NCI-H2227 (cell line): Measurements from ENCODE around the gene GGT5.
"Not testable (repeated sequence)": the region's sequence is repeated elsewhere in the genome, so short reads cannot be mapped to it uniquely, and the experiment has no call there.

Experiments
- DNase-seq: peaks from one replicate; lab custom pipeline; 2025; ENCODE audit not compliant: unreplicated experiment; lab: John Stamatoyannopoulos, UW

The GGT5 gene

DNA sequence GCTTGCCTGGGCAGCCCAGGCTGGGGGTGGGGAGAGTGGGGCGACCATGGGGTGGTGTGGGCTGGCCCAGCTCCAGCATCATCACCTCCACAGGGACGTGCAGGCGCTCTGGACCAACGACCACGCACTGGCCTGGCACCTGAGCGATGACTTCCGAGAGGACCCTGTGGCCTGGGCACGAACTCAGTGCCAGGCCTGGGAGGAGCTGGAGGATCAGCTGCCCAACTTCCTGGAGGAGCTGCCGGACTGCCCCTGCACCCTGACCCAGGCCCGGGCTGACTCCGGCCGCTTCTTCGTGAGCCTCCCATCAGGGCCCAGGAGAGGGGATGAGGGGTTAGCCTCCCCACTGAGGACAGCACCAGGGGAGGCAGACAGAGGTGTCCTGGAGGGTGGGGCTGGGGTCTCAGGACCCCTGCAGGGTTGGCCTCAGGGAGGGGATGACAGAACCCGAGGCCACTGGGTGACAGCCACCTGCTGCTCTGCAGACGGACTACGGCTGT is 59.8 kb downstream of the GGT5 start:
- no peak for DNase-seq

DNA sequence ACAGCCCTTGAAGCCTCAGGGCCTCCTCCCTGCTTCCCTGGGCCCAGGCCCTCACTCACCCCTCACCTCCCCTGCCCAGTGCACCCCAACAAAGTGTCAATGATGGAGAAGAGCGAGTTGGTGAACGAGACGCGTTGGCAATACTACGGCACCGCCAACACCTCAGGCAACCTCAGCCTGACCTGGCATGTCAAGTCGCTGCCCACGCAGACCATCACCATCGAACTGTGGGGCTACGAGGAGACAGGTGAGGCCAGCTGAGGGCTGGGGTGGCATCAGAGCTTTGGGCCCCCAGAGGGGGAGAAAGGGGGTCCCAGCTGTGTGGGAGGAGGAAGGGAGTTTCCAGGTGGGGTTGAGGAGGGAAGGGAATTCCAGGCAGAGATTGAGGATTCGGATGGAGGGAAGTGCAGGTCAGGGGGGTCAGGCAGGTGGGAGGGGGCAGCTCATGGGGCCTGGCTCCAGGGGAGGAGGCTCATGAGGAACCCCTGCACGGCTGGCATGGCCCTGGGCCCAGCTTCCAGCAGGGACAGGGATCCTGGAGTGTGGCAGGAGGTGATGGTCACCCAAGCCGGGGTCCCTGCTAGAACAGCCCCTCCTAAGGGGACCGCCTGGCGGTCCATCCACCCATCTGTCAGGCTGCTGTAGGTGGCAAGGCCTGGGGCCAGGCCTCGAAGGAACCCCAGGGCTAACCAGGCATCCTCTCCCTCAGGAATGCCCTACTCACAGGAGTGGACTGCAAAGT is 60.7 kb downstream of the GGT5 start:
- no peak for DNase-seq

DNA sequence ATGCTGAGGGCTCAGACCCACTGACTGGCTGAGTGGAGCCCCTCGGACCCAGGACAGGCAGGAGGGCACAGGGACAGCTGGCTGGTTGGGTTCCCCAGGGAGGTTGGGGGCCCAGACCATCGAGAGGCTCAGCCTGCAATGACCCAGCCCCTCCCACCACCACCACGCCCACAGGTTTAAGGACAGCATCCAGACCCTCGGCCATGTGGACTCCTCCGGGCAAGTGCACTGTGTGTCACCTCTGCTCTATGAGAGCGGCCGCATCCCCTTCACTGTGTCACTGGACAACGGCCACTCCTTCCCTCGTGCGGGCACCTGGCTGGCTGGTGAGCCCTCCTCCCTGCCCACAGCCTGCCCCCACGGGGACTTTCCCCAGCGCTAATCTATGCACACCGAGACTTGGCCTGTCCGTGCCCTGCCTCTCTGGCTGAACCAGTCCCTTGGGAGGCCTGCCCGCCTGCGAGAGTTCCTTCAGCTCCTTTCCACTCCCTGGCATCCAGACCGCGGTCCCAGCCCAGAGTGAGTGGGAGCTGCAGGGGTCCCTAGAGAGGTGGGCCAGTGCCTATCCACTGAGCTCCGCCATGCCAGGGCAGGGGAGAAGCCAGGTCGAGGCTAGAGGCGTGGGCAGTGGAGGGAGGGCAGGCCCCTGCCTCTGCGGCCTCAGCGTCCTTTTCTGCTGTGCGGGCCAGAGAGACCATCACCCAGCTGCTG is 61.4 kb downstream of the GGT5 start:
- no peak for DNase-seq

DNA sequence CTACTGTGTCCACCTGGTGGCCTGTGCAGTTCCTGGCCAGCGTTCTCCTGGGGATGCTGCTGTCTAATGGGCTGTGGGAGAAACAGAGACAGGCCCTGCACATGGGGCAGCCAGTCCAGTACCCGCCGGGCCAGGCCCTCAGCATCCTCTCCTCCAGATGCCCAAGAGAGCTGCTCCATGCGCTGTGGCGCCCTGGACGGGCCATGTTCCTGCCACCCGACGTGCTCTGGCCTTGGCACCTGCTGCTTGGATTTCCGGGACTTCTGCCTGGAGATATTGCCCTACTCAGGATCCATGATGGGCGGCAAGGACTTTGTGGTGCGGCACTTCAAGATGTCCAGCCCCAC is 62.0 kb downstream of the GGT5 start:
- DNase-seq: not testable (repeated sequence)

DNA sequence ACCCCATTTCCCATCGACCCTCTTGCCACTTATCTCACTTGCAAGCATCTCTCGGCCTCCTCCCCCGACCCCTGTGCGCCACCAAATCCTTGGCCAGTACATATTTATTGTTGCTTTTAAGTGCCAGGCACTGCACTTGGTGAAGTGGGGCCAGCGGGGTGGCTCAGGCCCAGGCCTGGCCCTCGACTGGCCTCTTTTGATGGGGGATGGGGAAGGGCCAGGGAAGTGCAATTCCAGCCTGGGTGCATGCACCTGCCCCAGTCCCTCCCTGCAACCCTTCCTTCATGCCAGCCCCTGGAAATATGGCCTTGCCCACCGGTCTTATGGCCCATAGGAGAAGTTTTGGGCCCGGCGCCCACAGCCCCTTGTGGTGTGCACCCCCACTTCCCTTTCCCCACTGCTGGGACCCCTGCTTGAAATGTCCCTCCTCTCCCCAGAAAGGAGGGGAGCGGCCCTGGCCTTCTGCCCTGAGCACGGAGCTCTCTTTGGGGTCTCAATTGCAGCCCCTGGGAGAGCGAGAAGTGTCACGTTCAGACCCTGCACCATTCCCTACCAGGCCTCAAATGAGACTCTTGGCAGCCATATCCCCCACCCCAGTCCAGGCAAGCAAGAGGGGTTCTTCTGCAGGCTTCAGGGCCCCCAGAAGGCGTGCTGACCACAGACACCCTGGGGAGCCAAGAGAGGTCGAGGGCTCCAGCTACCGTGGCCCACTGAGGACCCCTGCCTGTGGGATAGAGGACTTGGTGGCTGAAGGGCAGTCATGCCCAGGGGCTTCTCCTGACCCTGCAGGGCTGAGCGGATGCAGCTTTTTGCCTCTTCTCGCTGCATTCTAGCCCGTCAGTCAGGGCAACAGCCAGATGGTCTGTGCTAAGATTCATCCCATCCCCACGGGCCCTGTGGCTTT is 62.6 kb downstream of the GGT5 start:
- no peak for DNase-seq

DNA sequence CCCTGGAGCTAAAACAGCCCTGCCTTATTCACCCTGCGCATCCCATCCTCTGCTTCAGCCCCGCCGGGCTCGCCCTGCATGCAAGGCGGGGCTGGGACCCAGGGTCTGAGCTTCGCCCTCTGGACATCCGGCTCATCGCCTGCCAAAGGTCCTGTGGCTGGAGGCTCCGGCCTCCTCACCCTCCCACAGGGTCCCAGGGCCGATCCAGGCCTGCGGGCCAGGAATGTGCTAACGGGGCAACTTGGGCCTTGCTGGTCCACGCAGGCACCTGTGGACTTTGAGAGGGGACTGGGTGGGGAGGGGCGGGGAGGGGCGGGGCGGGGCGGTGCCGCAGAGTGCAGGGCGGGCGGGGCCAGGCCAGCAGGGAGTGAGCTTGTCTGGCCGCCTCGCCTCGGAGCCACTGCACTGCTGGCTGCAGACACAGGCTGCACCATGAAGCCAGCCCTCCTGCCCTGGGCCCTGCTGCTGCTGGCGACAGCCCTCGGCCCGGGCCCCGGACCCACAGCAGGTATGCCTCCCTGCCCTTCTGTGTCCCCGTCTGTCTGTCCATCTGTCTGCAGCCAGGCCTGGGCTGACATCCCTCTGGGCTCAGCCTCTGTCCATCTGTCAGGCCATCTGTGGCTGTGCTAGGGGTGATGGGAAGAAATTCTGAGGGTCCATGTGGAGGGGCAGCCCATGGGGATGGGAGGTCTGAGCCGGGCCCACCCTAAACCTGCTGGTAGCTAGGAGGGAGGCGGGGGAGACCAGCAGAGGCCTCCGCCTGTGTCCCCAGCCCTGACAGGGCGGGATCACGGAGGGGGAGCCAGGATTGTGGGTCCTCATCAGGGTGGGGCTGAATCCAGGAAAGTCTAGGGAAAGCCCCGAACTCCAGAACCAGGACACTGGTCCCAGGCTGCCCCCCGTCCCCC is 63.5 kb downstream of the GGT5 start, which contains the start of gene SUSD2:
Gene SUSD2, plus strand, starts transcription at position 400 of the 908 bp plus-strand sequence. Its CDS starts 33 bp downstream, at position 433.
- peak; percentile 29 for DNase-seq

DNA sequence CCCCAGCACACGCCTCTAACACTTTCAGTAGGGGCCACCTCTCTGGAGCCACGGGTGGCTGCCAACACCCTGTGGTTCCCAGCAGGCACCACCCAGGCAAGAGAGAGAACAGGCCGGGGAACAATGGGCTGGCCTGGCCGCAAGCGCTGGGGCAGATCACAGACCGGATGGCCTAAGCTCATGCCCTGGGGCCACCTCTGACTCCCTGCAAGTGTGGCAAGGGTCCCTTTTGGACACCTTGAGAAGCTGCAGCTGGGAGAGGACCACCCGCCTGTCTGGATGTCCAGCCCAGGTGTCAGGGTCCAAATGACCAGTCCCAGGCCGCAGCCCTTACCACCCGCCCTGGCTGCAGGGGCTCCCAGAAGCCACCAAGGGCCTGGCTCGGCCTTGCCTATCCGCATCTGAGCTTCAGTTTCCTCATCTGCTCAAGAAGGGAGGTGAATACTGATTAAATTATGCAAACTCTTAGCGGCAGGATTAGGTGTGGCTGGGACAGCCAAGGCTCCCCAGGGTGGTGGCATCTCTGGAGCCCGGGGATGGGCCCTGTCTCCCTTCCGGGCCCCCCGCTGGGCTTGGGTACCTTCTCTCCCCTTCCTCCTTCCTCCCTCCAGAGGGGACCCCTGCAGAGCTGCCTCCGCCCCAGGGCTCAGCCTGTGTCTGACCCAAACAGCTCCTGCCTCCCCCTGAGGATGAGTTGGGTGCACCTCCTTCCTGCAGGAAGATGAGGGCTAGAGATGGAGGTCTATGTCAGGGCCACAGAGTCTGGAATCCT is 64.4 kb downstream of the GGT5 start:
- no peak for DNase-seq

DNA sequence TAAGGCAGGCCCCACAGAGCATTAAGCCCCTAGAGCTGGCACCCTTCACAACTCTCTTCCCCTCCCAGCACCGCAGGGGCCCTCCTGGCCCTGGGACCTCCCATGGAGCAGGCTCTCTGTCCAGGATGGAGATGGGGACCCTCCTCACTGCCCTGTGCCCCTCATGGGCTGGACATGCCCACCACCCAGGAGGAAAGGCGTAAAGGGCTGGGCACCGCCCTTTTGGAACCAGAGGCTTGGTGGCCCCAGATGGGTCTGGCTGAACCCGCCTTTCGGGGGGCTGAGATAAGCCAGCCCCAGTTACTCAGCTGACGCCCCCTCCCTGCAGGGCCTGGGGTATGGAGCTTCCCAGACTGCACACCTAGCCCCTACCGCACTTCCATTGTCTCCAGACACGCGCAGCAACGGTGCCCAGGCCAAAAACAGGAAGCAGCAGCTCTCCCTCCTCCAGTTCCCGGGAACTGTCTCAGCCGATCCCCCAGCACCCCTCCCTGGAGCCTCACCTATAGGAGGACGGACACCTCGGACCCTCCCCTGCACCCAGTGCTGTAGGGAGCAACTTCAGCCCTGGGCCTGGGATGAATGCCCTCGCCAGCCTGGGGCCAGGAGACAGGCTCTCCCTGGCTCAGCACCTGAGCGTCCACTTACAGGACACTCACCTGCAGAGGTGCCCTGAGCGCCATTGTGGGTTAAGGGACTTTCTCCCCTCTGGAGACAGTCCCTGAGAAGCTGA is 65.2 kb downstream of the GGT5 start:
- no peak for DNase-seq

DNA sequence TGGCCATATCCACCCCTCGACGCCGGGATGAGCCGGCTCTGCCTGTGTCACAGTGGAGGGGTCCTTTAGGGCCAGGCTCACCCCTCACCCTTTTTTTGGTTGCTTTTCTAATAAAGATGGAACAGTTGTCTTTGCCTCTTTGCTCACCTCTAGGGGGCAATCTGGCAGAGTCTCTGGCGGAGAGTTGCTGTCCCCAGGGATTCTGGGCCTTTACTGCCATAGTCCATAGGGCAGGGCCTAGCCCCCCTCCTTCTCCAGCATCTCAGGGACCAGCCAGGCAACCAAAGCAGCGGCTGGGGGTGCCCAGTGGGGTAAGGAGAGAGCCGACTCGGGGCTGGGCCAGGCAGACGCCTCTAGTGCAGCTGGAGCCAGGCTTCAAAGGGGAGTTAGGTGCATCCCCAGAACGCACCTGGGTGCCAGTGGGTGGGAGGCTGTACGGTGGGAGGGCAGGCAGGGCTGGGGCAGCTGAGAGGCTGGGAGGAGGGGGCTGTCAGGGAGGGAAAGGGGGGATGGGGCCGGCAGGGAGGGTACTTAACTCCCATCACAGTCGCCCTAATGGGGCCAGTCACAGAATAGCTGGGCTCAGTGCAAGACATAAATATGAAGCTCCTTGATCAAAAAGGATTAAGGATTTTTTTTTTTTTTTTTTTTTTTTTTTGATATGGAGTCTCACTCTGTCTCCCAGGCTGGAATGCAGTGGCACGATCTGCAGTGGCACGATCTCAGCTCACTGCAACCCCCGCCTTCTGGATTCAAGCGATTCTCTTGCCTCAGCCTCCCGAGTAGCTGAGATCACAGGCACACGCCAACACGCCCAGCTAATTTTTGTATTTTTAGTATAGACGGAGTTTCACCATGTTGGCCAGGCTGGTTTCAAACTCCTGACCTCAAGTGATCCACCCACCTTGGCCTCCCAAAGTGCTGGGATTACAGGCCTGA is 66.1 kb downstream of the GGT5 start:
- DNase-seq: no peak

DNA sequence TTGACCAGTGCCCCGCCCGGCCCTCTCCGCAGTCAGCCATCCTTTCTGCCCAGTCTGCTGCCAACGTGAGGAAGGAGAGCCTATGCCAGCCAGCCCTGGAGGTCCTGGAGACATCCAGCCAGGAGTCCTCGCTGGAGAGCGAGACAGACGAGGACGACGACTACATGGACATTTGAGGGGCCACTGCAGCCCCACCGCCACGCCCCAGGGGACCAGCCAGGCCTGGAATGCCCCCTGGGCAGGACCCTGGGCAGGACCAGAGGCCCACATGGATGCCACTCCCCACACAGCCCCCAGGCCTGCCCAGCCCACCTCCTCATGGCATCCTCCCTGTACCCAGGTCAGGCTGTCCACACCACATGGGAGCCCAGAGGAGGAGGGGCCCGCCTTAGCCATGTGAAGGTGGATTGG is 66.9 kb downstream of the GGT5 start:
- no peak for DNase-seq

DNA sequence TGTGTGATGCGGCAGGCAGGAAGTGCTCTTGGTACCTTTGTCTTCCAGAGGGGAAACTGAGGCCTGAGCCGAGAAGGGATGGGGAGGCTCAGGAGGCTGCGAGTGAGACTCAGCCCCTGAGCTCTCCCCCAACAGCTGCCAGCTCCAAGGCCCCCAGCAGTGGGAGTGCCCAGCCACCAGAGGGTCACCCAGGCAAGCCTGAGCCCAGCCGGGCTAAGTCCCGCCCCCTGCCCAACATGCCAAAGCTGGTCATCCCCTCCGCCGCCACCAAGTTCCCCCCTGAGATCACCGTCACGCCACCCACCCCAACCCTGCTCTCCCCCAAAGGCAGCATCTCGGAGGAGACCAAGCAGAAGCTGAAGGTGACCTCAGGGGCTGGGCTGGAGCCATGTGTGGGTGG is 67.4 kb downstream of the GGT5 start:
- DNase-seq: no peak

DNA sequence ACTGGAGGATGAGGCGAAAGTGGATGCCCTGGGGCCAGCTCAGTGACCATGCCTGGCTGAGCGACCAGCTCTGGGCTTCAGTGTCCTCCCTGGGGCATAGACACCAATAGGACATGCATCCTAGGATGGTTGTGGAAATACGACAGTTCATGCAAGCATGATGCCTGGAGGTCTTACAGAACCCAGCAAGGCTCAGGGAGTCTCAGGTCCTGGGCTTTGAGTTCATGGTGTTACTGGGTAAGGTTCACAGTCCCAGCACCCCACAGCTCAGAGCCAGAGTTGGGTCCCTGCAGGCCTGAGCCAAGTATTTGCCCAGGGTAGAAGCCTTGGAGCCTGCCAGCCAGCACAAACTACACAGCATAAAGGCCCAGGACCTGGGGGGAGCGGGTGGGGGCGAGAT is 67.8 kb downstream of the GGT5 start:
- DNase-seq: no peak

DNA sequence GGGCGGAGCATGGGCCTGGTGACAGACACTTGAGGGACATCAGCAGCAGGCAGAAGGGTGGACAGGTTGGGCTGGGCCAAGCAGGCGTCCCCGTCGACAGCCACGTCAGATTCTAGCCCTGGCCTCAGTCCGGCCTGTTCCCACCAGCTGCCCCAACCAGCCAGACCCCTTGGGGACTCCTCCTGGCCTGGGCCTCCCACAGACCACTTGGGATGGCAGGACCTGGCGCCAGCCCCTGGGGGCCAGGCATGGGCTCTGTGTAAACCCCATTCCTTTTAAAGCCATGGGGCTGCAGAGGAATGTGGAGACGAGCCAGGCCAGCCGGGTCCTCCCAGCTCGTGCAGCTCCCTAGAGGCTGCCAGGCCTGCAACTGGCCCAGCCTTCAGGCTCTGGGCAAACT is 68.3 kb downstream of the GGT5 start:
- no peak for DNase-seq

DNA sequence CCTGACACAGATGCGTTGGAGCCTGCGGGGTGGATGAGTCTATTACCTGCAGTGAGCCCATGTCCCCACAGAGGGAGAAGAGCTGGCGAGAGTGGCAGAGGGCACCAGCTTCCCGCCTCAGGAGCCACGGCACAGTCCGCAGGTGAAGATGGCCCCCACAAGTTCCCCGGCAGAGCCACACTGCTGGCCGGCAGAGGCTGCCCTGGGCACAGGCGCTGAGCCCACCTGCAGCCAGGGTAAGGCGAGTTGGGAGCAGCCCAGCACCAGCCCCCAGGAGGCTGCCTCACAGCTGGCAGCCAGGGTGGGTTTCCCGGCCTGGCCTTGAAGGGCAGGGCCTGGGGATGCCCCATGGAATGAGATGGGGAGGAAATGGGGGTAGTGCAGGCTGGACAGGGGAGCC is 68.8 kb downstream of the GGT5 start:
- no peak for DNase-seq

DNA sequence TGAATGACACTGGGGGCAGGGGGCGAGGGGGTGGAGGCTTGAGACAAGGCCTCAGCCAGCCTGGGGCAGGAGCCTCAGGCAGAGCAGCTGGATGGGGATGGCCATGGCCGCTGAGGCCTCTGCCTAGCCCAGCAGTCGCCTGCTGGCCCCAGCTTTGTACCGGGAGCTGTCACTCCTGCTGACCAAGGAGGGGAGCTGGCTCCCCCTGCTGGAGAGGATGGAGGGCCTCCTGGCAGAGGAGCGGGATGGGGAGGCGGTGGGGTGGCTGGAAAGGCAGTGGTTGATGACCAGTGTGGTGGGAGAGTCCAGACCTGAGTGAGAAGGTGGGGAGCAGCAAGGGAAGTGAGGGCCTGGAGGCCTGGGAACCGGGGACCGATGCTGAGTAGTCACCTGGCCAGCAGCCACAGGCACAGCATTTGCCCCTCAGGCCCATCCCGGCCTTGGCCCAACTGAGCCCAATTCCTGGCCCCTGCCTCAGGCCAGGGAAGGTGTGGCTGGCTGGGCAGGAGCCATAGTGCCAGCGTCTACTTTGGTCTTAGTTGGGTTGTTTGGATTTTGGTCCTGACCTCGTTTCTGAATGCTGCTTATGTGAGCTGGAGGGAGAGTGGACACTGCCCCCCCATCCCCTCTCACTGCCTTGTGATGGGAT is 69.6 kb downstream of the GGT5 start:
- DNase-seq: peak; percentile 69

DNA sequence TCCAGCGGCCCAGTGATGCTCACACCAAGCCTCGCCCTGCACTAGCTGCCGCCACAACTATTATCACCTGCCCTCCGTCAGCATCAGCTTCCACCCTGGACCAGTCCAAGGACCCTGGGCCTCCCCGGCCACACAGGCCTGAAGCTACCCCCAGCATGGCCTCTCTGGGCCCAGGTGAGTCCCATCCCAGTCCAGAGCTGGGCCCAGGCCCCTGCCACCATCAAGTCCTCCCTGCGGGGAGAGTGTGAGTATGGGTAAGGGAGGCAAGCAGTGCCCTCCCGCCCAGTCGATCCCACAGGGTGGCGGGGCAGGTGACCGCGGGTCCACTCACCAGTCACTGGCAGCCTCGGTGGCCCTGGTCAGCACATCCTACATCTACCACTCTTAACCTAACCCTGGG is 73.1 kb downstream of the GGT5 start:
- DNase-seq: no peak

DNA sequence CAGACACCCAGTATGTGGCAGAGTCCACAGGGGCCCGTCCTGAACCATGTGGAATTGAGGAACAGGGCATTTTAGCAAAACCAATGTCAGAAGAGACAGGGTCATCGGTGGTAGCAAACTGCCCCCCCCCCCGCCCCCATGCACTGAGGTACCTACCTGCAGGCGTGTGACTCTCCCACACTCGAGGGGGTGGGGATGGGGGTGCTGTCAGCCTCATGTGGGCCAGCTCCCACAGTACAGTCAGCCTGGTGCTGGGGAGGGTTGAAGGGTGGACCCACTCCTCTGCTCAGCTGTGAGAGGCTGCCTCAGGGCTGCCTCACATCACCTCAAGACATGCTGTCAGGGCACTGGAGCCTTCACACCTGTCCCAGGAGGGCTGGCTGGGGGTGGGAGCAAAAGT is 74.2 kb downstream of the GGT5 start:
- no peak for DNase-seq
